Heart right ventricle (tissue), 16 donors: Measurements from ENCODE around the gene CIB2. TPM values are rescaled to one million over a fixed set of nuclear protein-coding genes. Genes with fewer than 3 reads are reported as not detected.

Experiments
- ATAC-seq, 8 donors: fragments of 200-7000 bp; cut with Tn5 transposase; one replicate each; pipeline ENCODE4 v1.9.1; 2020; ENCODE audit warnings: mild to moderate bottlenecking in 8 of 8, moderate library complexity in 8 of 8, moderate number of reproducible peaks in 1 of 8
- DNase-seq, 2 donors: peaks; one replicate each; pipeline ENCODE4 v3.0.0-alpha.2; 2020
- H3K27ac ChIP-seq, 10 donors: fragments of 200-600 bp; sonication (generic) in 2 of 10; one replicate each; pipeline versions ENCODE4 v1.5.0 to v1.8.0; 2020 to 2022; ENCODE audit warnings: mild to moderate bottlenecking in 3 of 10
- H3K27me3 ChIP-seq, 7 donors: fragments of 200-600 bp; one replicate each; pipeline ENCODE4 v1.8.0; 2021 to 2022; ENCODE audit warnings: mild to moderate bottlenecking in 2 of 7
- H3K36me3 ChIP-seq, 9 donors: fragments of 200-600 bp; sonication (generic) in 1 of 9; one replicate each; pipeline versions ENCODE4 v1.5.0 to v1.8.0; 2020 to 2022; ENCODE audit warnings: mild to moderate bottlenecking in 2 of 9
- H3K4me1 ChIP-seq, 9 donors: fragments of 200-600 bp; sonication (generic) in 1 of 9; one replicate each; pipeline versions ENCODE4 v1.5.0 to v1.8.0; 2020 to 2022; ENCODE audit warnings: mild to moderate bottlenecking in 4 of 9
- H3K4me3 ChIP-seq, 10 donors: fragments of 200-600 bp; sonication (generic) in 2 of 10; one replicate each; pipeline versions ENCODE4 v1.5.0 to v1.8.0; 2020 to 2022; ENCODE audit warnings: mild to moderate bottlenecking in 7 of 10, moderate library complexity in 2 of 10
- H3K9me3 ChIP-seq, 11 donors: fragments of 200-600 bp in 10 of 11; sonication (generic) in 2 of 11; one replicate each; pipeline versions ENCODE4 v1.5.0 to v1.8.0; 2013 to 2022; ENCODE audit warnings: mild to moderate bottlenecking in 2 of 11, control low read depth in 1 of 11, moderate library complexity in 1 of 11
- WGBS, 2 donors: extraction: QIAGEN DNeasy Blood & Tissue Kit; methylation state at CpG; one replicate each; pipeline ENCODE4 v1.1.7; 2013; ENCODE audit warnings: inconsistent platforms in 1 of 2; 5-methylcytosine and 5-hydroxymethylcytosine counted together
- intact Hi-C, 10 donors: fragments of 100-400 bp; cut with DNase I; formaldehyde crosslinking; loops; one replicate each; pipeline versions ENCODE4 v1.11.1 to v1.14.2; 2022
- polyA plus RNA-seq, 2 donors: library from polyadenylated mRNA; stranded (reverse); fragments of 200-250 nt; gene quantifications; one replicate each; pipeline ENCODE4 v1.2.3, GENCODE V29; 2013
- total RNA-seq, 10 donors: library from RNA; stranded (reverse); fragmentation: NEBNext Ultra II Directional in 3 of 10; extraction: Animal tissue kit (Norgen Biotek cat#: 25700) in 3 of 10; gene quantifications; one replicate each; pipeline versions ENCODE4 v1.2.1 to v1.2.4, GENCODE V29; 2021 to 2023
- TF ChIP-seq, protein P1 (sequence below), 9 donors: fragments of 200-600 bp; sonication (generic) in 2 of 9; IDR thresholded peaks; one replicate each; pipeline versions ENCODE4 v1.5.0 to v1.8.0; 2021 to 2022; ENCODE audit warnings: antibody characterized with exemption in 9 of 9, mild to moderate bottlenecking in 5 of 9, moderate library complexity in 1 of 9
- donor health status: Arrhythmogenic right ventricular cardiomyopathy.
- donor health status: ischemic (EF 13 %, LVEDD 7.1; RV severe dilation, severe dysfunction).
- donor health status: healthy with polysubstance abuse.
- donor health status: DM: no; HTN: yes; CAD: no.
- donor health status: DM: no; HTN: no; CAD: no.
- donor health status: ischemic (EF 25% LVEDD 6.9; RV normal size, moderate dysfunction).
- donor health status: ischemic (EF 25% LVEDD 5.7; RV mildly dilated, moderate dysfunction).
- donor health status: healthy.
- donor health status: DM: yes; HTN: yes; CAD: no.
- donor health status: Ischemic cardiomyopathy.
- donor health status: ischemic (EF 35%, LVEDD 5.7; RV mildly dilated, moderate dysfunction).
- donor health status: nonischemic (EF 11% LVEDD 7.7; RV severe dilation, severe dysfunction).
- donor health status: DM: yes; HTN: yes; CAD: no.
- donor health status: PGD.
- donor health status: ischemic (EF 29% LVEDD 5.4; RV normal size, mild dysfunction).
- donor health status: nonischemic (EF 23%, LVEDD 6.1; RV moderate dilation, normal function).

The CIB2 gene
- total and polyA plus RNA-seq, 12 donors, result 2.6 to 32.3 (median 13.7) TPM

GRCh38 chr15:78170848-78171773, 39.9 kb upstream of the CIB2 start:
- ATAC-seq (peak in 7 of 8 donors; percentile 18 to 68 (median 38)), DNase-seq (no peak)
- peak overlapping the region in 7 of 10 donors; percentile 3 to 55 (median 37) for H3K27ac ChIP-seq
- peaks cover 0 to 80% (median 60%) of the 10 kb centered on the region in 9 donors for H3K36me3 ChIP-seq
- H3K4me3 ChIP-seq, result no peak overlapping the region
- H3K9me3 ChIP-seq, result no peaks in the 10 kb centered on the region
- peaks cover 0 to 24% (median 12%) of the 10 kb centered on the region in 9 donors for H3K4me1 ChIP-seq
- intact Hi-C loops, result loop anchor here in 1 of 10 donors (5.0 kb wide), 1 partner anchor 39 kb away; the partner anchor contains the start of gene CIB2
- H3K27me3 ChIP-seq, result no peaks in the 10 kb centered on the region
- TF ChIP-seq, protein P1, sequence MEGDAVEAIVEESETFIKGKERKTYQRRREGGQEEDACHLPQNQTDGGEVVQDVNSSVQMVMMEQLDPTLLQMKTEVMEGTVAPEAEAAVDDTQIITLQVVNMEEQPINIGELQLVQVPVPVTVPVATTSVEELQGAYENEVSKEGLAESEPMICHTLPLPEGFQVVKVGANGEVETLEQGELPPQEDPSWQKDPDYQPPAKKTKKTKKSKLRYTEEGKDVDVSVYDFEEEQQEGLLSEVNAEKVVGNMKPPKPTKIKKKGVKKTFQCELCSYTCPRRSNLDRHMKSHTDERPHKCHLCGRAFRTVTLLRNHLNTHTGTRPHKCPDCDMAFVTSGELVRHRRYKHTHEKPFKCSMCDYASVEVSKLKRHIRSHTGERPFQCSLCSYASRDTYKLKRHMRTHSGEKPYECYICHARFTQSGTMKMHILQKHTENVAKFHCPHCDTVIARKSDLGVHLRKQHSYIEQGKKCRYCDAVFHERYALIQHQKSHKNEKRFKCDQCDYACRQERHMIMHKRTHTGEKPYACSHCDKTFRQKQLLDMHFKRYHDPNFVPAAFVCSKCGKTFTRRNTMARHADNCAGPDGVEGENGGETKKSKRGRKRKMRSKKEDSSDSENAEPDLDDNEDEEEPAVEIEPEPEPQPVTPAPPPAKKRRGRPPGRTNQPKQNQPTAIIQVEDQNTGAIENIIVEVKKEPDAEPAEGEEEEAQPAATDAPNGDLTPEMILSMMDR (IDR thresholded peaks at IDR 0.05), result no peak
- WGBS, 2 donors, result 60 to 70% methylated on average over 17 of the region's 17 CpGs

GRCh38 chr15:78168608-78169007, 37.4 kb upstream of the CIB2 start:
- peaks cover 0 to 99% (median 84%) of the 10 kb centered on the region in 9 donors for H3K36me3 ChIP-seq
- H3K27ac ChIP-seq, result no peak overlapping the region
- H3K4me3 ChIP-seq, result no peak overlapping the region
- WGBS, 2 donors, result 85 to 86% methylated on average over 5 of the region's 5 CpGs
- ATAC-seq, result no peak
- peaks cover 0 to 22% (median 12%) of the 10 kb centered on the region in 9 donors for H3K4me1 ChIP-seq
- TF ChIP-seq, protein P1 (IDR thresholded peaks at IDR 0.05), result no peak
- H3K9me3 ChIP-seq, result no peaks in the 10 kb centered on the region
- no peaks in the 10 kb centered on the region for H3K27me3 ChIP-seq
- no peak for DNase-seq
- intact Hi-C loops, result no loop called here

DNA sequence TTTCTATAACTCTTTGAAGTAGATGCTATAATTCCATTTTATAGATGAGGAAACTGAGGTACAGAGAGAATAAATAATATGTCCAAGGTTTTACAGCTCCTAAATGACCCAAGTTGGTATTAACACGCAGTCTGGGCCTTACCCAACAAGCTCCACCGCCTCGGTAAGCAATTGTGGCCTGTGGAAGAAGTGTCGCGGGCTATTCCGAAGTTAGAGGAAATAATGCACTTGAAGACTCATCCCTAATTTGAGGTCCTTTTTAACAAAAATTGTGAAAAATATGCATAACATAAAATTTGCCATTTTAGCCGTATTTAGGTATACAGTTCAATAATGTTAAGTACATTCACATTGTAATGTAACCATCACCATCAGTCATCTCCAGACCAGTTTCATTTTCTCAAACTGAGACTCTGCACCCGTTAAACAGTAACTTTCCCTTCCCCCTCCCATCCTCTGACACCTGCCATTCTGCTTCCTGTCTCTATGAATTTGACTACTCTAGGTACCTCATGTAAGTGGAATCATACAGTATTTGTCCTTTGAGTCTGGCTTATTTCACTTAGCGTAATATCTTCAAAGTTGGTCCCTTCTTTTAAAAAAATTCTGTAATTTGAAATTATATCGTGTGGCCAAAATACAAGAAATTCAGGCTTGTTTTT, 36.1 kb upstream of the CIB2 start:
- H3K27ac ChIP-seq, result no peak overlapping the region
- H3K9me3 ChIP-seq, result no peaks in the 10 kb centered on the region
- H3K27me3 ChIP-seq, result no peaks in the 10 kb centered on the region
- H3K36me3 ChIP-seq, result peaks cover 0 to 100% (median 93%) of the 10 kb centered on the region in 9 donors
- ATAC-seq (no peak), DNase-seq (no peak)
- TF ChIP-seq, protein P1 (IDR thresholded peaks at IDR 0.05), result no peak
- 92 to 93% methylated on average over 10 of the region's 10 CpGs for WGBS, 2 donors
- H3K4me1 ChIP-seq, result peaks cover 0 to 17% (median 12%) of the 10 kb centered on the region in 9 donors
- intact Hi-C loops, result no loop called here
- no peak overlapping the region for H3K4me3 ChIP-seq

- TF ChIP-seq, protein P1 (IDR thresholded peaks at IDR 0.05), result no peak
- no peak for DNase-seq
- Histone ChIP-seq H3K27me3 (no peaks in the 10 kb centered on the region), H3K4me1 (peaks cover 0 to 8% (median 0%) of the 10 kb centered on the region in 9 donors), H3K4me3 (no peak overlapping the region), H3K36me3 (peaks cover 0 to 100% (median 74%) of the 10 kb centered on the region in 9 donors), H3K9me3 (no peaks in the 10 kb centered on the region), H3K27ac (no peak overlapping the region)
- WGBS, 2 donors, result 90 to 93% methylated on average over 2 of the region's 2 CpGs
- no peak for ATAC-seq
- intact Hi-C loops, result no loop called here
Measured at GRCh38 chr15:78164010-78164409, 32.8 kb upstream of the CIB2 start.
